Stimulated activated effector memory CD8-positive, alpha-beta T cell treated with anti-CD3 and anti-CD28 coated beads, Interleukin-12 subunit alpha, Interleukin-12 subunit beta, amount 100 ng/mL, for 72 hours (primary cell): Measurements from ENCODE around the gene PRKAR1B.
"Not testable (repeated sequence)": the region's sequence is repeated elsewhere in the genome, so short reads cannot be mapped to it uniquely, and the experiment has no call there.

Source experiments
- ATAC-seq: fragments of 150-1000 bp; cut with Tn5 transposase; 2 replicates; pipeline ENCODE4 v1.10.0; 2021
- DNase-seq, 2 donors: peaks; one replicate each; pipeline ENCODE4 v3.0.0; 2021 to 2022; ENCODE audit warnings: low spot score in 2 of 2
- H3K27ac Mint-ChIP-seq: one replicate; pipeline ENCODE4 v1.8.0; 2022; ENCODE audit warnings: mild to moderate bottlenecking, mixed read lengths
- H3K36me3 Mint-ChIP-seq: one replicate; pipeline ENCODE4 v1.8.0; 2022; ENCODE audit warnings: mild to moderate bottlenecking, mixed read lengths
- H3K4me1 Mint-ChIP-seq: one replicate; pipeline ENCODE4 v1.8.0; 2022; ENCODE audit warnings: mixed read lengths
- H3K4me3 Mint-ChIP-seq: one replicate; pipeline ENCODE4 v1.8.0; 2022; ENCODE audit warnings: mild to moderate bottlenecking, mixed read lengths
- H3K9me3 Mint-ChIP-seq: one replicate; pipeline ENCODE4 v1.8.0; 2022; ENCODE audit warnings: mixed read lengths

Gene PRKAR1B

DNA sequence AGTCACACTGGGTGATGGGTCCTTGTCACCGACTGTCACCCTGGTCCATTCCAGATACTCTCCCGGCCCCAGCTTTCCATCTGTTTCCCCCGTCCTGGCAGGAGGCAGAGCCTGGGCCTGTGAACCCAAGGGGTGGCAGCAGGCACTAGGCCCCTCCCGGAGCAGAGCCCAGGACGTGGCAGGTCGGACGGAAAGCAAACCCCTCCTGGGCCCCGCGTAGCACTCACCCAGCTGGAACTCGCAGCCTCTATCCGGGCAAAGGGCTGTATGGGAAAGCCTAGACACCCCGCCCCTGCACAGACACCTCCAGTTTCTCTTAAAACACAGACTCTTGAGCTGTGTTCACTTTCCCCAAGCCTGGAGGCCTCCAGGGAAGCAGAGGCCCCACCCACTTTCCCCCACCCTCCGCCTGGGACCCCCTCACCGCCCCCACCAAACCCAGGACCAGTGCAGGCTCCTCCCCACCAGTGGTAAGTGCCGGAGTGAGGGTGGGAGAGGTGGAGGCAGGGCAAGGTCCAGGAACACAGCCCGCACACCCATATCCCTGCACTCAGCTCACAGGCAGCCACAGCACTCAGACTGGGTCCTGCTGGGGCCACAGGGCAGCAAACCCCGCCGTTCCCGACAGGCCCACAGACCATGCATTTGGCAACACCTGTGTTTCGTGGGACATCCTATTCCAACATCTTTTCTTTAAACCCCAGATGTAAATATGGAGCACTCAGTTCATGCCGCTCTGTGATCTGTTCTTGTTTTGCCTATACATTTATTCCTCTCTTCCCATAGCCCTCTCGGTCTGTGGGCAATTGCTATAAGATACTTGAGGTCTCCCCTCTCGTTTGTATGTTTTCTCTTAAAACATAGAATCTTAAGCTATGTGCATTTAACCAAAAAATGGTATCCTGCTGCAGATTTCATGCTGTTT is 109.2 kb downstream of the PRKAR1B start:
- Mint-ChIP-seq H3K4me3 (peak overlapping the region; percentile 64), H3K36me3 (peaks cover 11% of the 10 kb centered on the region), H3K27ac (peak overlapping the region; percentile 90), H3K4me1 (peaks cover 65% of the 10 kb centered on the region), H3K9me3 (peaks cover 16% of the 10 kb centered on the region)
- ATAC-seq (peak; percentile 54), DNase-seq (no peak)

DNA sequence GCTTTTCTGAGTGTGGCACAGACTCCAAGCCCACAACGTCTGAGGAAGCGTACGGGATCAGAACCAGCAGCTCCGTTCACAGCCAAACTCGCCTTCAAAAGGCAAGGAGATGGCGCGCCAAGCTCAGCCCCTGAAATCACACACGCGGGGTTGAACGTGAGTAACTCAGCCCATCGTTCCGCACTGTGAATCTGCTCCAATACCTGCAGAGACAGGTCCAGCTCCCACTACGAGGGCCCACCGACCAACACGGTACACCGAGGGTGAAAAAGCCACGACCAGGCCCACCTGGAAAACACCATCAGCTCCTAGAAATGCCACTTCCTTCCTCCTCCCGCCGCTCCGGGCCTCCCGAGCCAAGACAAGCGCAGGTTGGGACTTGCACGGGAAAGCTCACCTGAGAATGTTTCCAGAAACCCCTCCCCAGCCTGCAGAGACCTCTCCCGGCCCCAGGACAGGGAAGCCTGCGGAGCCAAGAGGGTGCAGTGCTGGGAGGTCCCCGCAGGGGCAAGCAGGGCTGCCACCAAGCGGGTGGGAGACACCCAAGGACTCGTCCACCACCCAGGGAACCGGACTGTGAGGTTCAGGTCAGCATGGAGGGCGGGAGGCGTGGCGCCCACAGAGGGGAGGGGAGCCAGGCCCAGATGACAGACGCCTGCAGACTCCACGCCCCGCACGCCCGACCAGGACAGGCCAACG is 113.5 kb downstream of the PRKAR1B start:
- ATAC-seq (no peak), DNase-seq (no peak)
- peak overlapping the region; percentile 64 for H3K4me3 Mint-ChIP-seq
- H3K36me3 Mint-ChIP-seq = peaks cover 18% of the 10 kb centered on the region
- peaks cover 79% of the 10 kb centered on the region for H3K4me1 Mint-ChIP-seq
- H3K27ac Mint-ChIP-seq = peak overlapping the region; percentile 90
- H3K9me3 Mint-ChIP-seq = peaks cover 3% of the 10 kb centered on the region

DNA sequence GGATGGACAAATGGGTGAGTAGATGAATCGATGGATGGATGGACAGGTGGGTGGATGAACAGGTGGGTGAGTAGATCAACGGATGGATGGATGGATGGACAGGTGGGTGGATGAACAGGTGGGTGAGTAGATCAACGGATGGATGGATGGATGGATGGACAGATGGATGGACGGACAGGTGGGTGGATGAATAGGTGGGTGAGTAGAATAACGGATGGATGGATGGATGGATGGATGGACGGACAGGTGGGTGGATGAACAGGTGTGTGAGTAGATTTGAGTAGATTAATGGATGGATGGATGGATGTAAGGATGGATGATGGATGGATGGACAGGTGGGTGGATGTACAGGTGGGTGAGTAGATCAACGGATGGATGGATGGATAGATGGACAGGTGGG is 115.2 kb downstream of the PRKAR1B start:
- Mint-ChIP-seq H3K36me3 (peaks cover 34% of the 10 kb centered on the region), H3K27ac (peak overlapping the region; percentile 93), H3K4me1 (peaks cover 74% of the 10 kb centered on the region)
- not testable (repeated sequence) for DNase-seq, H3K9me3 Mint-ChIP-seq, ATAC-seq, H3K4me3 Mint-ChIP-seq

DNA sequence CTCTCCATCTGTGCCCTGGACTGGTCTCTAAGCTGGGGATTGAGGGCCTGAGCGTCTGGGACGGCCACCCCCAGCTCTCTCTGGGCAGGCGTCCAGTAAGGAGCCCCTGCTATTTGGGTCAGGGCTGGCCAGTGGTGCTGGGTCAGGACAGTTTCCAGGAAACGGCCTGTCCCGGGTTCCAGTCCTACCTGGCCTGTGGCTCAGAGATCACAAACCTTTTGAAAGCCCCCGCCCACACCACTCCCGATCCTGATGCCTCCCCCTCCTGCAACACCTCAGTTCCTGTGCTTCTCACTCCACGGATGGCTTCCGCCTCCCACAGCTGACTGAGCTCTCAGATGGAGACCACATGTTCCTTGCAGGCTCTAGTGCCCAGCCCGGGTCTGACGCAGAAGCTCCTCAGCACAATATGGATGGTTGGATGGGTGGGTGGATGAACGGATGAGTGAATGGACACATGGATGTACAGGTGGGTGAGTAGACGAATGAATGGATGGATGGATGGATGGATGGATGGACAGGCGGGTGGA is 115.7 kb downstream of the PRKAR1B start:
- Mint-ChIP-seq H3K36me3 (peaks cover 35% of the 10 kb centered on the region), H3K27ac (peak overlapping the region; percentile 93), H3K4me1 (peaks cover 70% of the 10 kb centered on the region), H3K4me3 (peak overlapping the region; percentile 64), H3K9me3 (peaks cover 3% of the 10 kb centered on the region)
- no peak for DNase-seq
- no peak for ATAC-seq

DNA sequence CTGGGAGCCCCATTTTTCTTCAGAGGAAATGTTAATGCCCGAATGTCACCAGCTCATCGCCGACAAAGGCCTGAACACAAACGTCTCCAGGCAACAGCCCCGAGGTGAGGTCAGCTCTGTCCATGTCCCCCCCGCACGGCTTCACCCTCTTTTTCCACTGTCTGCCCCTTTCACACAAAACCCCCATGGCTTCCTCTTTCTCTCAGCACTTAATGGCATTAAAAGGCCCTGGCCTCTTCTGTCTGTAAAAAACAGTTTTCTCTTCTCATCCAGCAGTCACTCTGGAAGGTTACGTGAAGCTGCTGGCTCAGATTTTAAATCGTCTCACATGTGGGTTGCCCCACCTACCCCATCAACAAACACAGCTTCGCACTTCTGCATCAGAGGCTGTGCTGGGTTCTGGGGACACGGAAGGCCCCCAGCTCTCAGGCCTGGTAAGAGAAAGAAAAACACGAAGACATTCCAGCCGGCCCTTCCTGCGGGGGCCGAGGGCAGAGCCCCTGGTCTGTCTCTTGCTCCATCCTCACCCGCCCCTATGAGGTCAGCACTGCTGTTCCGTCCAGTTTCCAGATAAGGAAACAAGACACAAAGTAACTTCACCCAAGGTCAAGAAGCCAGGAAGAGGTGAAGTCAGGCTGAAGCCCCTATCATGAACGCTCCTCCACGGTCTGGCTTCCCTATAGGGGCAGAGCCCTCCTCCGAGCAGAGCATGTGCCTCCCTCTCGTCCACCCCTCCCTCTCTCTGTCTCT is 116.4 kb downstream of the PRKAR1B start:
- Mint-ChIP-seq H3K4me1 (peaks cover 69% of the 10 kb centered on the region), H3K4me3 (peak overlapping the region; percentile 64), H3K27ac (peak overlapping the region; percentile 93), H3K36me3 (peaks cover 41% of the 10 kb centered on the region), H3K9me3 (peaks cover 3% of the 10 kb centered on the region)
- DNase-seq (no peak), ATAC-seq (peak; percentile 65)

DNA sequence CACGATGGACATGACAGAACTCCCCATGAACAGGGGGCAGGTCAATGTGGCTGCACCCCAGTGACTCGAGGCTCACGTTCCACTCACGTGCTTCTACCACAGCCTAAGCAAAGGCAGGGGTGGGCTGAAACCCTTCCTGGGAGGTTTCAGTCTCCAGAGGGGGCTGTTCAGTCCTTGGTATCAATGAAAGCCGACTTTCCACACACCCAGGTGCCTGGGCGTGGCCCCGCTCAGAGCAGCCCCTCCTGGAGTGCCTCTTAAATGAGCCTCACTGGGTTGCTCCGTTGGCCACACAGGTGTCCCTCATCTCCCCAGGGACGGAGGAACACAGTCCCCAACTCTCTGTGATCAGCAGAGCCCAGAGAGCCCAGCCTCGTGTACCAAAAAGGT is 116.9 kb downstream of the PRKAR1B start:
- no peak for ATAC-seq
- Mint-ChIP-seq H3K27ac (peak overlapping the region; percentile 93), H3K36me3 (peaks cover 47% of the 10 kb centered on the region), H3K4me1 (peaks cover 70% of the 10 kb centered on the region), H3K4me3 (peak overlapping the region; percentile 64), H3K9me3 (peaks cover 3% of the 10 kb centered on the region)
- DNase-seq = no peak

DNA sequence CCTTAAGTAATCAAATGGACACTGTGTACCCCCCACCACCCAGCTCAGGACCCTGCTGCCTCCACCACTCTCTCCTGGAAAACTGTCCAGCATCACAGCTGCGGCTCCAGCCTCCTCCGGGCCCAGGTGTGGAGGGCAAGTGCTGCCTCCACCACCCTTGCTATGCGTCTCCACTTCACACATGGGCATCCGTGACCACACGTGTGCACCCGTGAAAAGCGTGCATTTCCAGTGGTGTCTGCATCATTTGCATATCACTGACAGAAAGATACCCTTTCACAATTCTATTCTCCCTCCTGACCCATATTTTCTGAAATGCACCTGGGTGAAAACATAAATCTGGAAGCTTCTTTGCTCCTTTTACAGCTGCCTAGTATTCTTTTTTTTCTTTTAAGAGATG is 117.7 kb downstream of the PRKAR1B start:
- H3K4me3 Mint-ChIP-seq = peak overlapping the region; percentile 64
- peaks cover 49% of the 10 kb centered on the region for H3K36me3 Mint-ChIP-seq
- H3K9me3 Mint-ChIP-seq = peaks cover 3% of the 10 kb centered on the region
- H3K27ac Mint-ChIP-seq = peak overlapping the region; percentile 82
- H3K4me1 Mint-ChIP-seq = peaks cover 70% of the 10 kb centered on the region
- no peak for DNase-seq
- ATAC-seq = no peak

DNA sequence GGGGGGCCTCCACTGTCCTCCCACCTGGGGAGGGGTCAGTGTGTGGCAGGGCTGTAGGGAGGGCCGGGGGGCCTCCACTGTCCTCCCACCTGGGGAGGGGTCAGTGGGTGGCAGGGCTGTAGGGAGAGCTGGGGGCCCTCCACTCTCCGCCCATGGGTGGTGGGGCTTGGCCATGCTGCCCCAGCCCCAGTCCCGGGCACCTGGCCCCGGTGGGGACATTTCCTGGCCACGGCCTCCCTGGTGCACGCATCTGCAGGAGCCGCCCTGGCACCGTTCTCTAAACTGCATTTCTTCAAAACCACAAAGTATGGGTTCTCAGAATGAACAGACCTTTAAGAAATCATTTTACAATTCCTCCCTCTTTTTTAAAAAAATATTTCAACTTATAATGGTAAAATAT is 118.1 kb downstream of the PRKAR1B start:
- peaks cover 3% of the 10 kb centered on the region for H3K9me3 Mint-ChIP-seq
- H3K4me1 Mint-ChIP-seq = peaks cover 70% of the 10 kb centered on the region
- no peak for ATAC-seq
- no peak for DNase-seq
- peak overlapping the region; percentile 82 for H3K27ac Mint-ChIP-seq
- peak overlapping the region; percentile 64 for H3K4me3 Mint-ChIP-seq
- peaks cover 53% of the 10 kb centered on the region for H3K36me3 Mint-ChIP-seq

DNA sequence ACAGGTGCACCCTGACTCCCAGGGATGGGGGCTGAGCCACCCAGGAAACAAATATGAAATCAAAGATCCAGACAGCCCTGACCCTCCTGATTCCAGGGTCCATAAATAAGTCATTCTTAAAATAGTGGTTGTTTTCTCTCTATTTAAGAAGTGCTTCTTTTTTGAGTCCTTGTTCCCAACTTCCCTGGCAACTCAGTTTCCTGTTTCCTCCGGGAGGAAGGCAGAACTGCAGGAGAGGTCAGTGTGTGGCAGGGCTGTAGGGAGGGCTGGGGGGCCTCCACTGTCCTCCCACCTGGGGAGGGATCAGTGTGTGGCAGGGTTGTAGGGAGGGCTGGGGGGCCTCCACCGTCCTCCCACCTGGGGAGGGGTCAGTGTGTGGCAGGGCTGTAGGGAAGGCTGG is 118.7 kb downstream of the PRKAR1B start:
- peak overlapping the region; percentile 66 for H3K4me3 Mint-ChIP-seq
- H3K27ac Mint-ChIP-seq = peak overlapping the region; percentile 91
- ATAC-seq (no peak), DNase-seq (no peak)
- peaks cover 3% of the 10 kb centered on the region for H3K9me3 Mint-ChIP-seq
- H3K4me1 Mint-ChIP-seq = peaks cover 76% of the 10 kb centered on the region
- peaks cover 59% of the 10 kb centered on the region for H3K36me3 Mint-ChIP-seq

DNA sequence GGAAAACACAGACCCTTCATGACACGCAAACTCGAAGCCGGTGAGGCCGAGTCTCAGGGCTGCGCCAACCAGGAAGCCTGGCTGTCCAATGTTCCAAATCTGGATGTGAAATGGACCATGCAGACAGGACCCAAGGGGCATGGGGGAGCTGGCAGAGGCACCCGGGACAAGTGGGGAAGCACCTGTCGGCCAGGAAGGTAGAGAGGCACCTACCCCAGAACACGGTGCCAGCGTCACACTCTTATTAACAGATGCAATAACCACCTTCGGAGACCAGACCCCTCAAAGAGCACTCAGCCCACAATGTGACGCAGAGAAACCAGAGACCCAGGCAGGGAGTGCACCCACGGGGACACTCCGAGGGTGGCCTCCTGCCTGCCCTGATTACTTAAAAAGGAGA is 119.1 kb downstream of the PRKAR1B start:
- peak overlapping the region; percentile 66 for H3K4me3 Mint-ChIP-seq
- H3K9me3 Mint-ChIP-seq = peaks cover 3% of the 10 kb centered on the region
- DNase-seq (no peak), ATAC-seq (no peak)
- H3K36me3 Mint-ChIP-seq = peaks cover 63% of the 10 kb centered on the region
- peaks cover 80% of the 10 kb centered on the region for H3K4me1 Mint-ChIP-seq
- H3K27ac Mint-ChIP-seq = peak overlapping the region; percentile 91

DNA sequence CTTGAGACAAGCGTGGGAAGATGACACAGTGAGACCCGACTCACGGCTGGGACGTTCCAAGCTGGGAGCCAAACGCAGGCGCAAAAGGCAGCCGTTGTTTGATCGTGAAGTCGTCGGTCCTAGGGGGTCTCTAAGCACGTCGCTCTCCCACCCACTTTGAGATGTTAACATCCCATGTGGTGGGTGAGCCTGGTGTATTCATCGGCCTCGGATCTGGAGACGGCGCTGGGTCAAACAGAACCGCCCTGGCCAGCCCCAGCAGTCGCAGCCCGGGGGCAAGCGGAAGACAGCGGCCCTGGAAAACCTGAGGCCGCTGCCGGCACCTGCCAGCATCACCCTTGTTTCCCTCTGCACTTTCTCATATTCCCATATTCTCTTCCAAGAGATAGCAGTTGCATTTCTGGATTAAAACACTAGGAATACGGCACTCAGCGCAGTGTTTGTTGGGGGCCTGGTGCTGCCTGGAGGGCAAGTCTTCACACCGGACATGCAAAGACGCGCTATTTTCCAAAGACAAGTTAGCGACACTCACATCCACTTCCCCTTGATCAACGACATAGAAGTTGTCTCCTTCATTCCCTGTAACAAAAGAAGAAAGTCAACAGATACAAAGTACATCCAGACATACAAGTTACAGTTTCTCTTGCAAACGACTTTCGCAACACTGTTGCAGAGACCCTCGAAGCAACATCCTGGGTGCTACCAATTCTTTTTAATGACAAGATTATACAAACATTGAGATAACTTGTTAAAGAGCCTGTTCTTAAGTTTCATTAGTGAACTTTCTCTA is 121.2 kb downstream of the PRKAR1B start:
- ATAC-seq (no peak), DNase-seq (no peak)
- peaks cover 80% of the 10 kb centered on the region for H3K4me1 Mint-ChIP-seq
- peak overlapping the region; percentile 97 for H3K4me3 Mint-ChIP-seq
- peaks cover 84% of the 10 kb centered on the region for H3K36me3 Mint-ChIP-seq
- H3K9me3 Mint-ChIP-seq = no peaks in the 10 kb centered on the region
- peak overlapping the region; percentile 100 for H3K27ac Mint-ChIP-seq

DNA sequence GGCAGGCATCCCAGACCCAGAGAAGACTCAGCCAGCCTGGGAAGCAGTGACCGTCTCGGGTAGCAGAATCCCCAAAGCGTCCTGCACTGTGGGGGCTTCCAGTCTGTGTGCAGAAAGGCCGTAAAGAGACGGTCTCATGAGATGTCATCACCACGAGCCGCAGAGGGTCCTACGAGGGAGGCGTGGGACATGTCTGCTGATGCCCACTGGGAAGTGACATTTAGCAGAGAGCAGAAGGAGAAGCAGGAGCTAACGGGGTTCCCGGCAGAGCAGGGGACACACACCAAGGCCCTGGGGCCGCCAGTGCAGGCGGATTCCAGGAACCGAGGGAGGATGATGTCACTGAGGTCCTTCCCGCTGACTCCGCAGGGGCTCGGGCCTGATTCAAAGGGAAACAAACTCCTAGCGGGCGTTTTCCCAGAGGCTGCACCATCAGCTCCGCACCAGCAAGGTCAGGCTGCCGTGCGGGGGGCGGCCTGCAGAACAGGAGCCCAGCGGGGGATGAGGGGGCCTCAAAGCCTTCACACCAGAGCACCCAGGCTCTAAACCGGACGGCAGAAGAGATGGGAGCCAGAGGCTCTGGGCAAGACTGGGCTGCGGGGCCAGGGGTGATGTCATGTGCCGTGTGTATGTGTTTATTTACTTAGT is 122.1 kb downstream of the PRKAR1B start:
- DNase-seq (peak in 1 of 2 donors; percentile 72), ATAC-seq (no peak)

DNA sequence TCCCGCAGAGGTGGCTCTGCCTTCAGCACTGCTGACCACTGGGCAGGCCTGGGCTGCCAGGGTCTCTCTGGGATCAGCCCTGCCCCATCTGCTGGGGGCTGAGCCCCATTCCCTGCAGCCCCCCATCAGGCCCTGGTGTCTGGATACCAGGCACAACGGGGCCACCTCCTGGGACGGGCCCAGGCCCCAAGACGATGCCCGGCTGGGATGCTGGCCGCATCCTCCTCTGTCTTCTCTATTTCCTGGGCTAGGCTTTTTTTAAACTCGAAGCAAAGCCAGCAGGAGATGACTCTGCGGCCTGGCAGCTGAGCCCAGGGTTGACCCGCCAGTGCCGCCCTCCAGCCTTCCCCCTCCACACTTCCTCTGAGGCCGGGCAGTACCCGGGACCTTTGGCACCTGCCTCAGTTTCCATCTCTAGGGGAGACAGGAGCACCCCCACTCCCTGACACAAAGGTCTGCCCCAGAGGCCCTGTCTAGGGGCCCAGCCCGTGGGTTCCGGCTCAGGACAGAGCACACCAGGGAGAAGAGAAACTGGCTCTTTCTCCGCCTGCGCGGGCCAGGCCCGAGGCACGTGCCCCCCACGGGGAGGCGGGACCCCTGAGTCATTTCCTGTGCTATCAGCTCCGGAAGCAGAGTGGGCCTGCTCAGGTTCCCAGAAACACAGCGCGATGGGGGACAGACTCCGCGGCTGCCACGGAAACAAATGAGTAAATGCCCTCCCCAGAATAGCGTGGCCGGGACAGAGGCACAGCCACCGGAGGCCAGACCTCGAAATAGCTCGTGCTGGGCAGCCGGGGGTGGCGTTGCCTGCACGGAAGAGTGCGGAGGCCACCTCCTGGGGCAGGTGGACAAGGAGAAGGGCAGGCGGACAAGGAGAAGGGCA is 122.8 kb downstream of the PRKAR1B start:
- H3K4me1 Mint-ChIP-seq = peaks cover 78% of the 10 kb centered on the region
- peak; percentile 77 for ATAC-seq
- DNase-seq = peak; percentile 84 to 97
- no peaks in the 10 kb centered on the region for H3K9me3 Mint-ChIP-seq
- H3K27ac Mint-ChIP-seq = peak overlapping the region; percentile 100
- H3K36me3 Mint-ChIP-seq = peaks cover 72% of the 10 kb centered on the region
- H3K4me3 Mint-ChIP-seq = peak overlapping the region; percentile 97

More for the DNA sequence above, 122.1 kb downstream of the PRKAR1B start:
- Mint-ChIP-seq H3K4me3 (peak overlapping the region; percentile 97), H3K9me3 (no peaks in the 10 kb centered on the region), H3K4me1 (peaks cover 80% of the 10 kb centered on the region), H3K36me3 (peaks cover 77% of the 10 kb centered on the region), H3K27ac (peak overlapping the region; percentile 100)
